H1 (cell line): ENCODE data around the gene IL12RB2. TPM values are rescaled to one million over a fixed set of nuclear protein-coding genes. Genes with fewer than 3 reads are reported as not detected.

Experiments used
- CTCF ChIA-PET: fragments of 300-600 bp; sonication (Branson Sonifier 250); formaldehyde crosslinking; loops from one replicate; lab custom pipeline; 2021; ENCODE audit not compliant: partially characterized antibody; lab: Charles Lee
- POLR2A ChIA-PET: fragments of 300-600 bp; sonication (Branson Sonifier 250); formaldehyde crosslinking; loops from one replicate; lab custom pipeline; 2021; ENCODE audit warnings: inconsistent platforms; ENCODE audit not compliant: partially characterized antibody; lab: Charles Lee
- DNase-seq, 2 experiments: peaks; one replicate each; pipeline versions ENCODE4 v3.0.0 to v3.0.0-alpha.2; 2010 to 2022; ENCODE audit warnings: low spot score in 2 of 2, low read depth in 1 of 2, mixed read lengths in 1 of 2
- FAIRE-seq: peaks from 2 replicates; lab custom pipeline; 2011; peaks lifted over from hg19 to GRCh38; lab: Jason Lieb, UNC
- H2AFZ ChIP-seq: 2 replicates; pipeline ENCODE4 v1.8.1; 2012; ENCODE audit warnings: low read length, inconsistent platforms
- H2AK5ac ChIP-seq: 2 replicates; pipeline ENCODE4 v1.6.1; 2013; ENCODE audit warnings: low read depth, low read length
- H2BK120ac ChIP-seq: replicated peaks from 2 replicates; pipeline ENCODE3; 2013; ENCODE audit warnings: low read depth, low read length, inconsistent platforms
- H2BK12ac ChIP-seq: 2 replicates; pipeline ENCODE4 v1.6.1; 2013; ENCODE audit warnings: low read depth, low read length
- H2BK15ac ChIP-seq: 2 replicates; pipeline ENCODE4 v1.6.1; 2013; ENCODE audit warnings: low read length
- H2BK20ac ChIP-seq: 2 replicates; pipeline ENCODE4 v1.6.1; 2013; ENCODE audit warnings: low read length
- H2BK5ac ChIP-seq: 2 replicates; pipeline ENCODE4 v1.6.1; 2013; ENCODE audit warnings: low read depth, low read length
- H3K14ac ChIP-seq: 2 replicates; pipeline ENCODE4 v1.6.1; 2013; ENCODE audit warnings: inconsistent platforms; ENCODE audit not compliant: insufficient read length
- H3K18ac ChIP-seq: 2 replicates; pipeline ENCODE4 v1.6.1; 2013; ENCODE audit warnings: low read length; ENCODE audit errors: extremely low read depth
- H3K23ac ChIP-seq: 2 replicates; pipeline ENCODE4 v1.6.1; 2013; ENCODE audit warnings: inconsistent platforms; ENCODE audit not compliant: insufficient read length
- H3K23me2 ChIP-seq: 2 replicates; pipeline ENCODE4 v1.6.1; 2013; ENCODE audit warnings: low read depth, low read length
- H3K27ac ChIP-seq: 2 replicates; pipeline ENCODE4 v1.6.1; 2011; ENCODE audit warnings: low read depth, low read length, inconsistent platforms
- H3K27me3 ChIP-seq, 4 experiments: replicated peaks in 1 of 4; 1 replicate in 1 of 4; 2 replicates in 3 of 4; pipeline versions ENCODE4 v1.6.1 to v1.8.1; 2011 to 2013; ENCODE audit warnings: low read length in 3 of 4, mild to moderate bottlenecking in 3 of 4, inconsistent platforms in 2 of 4, mixed read lengths in 2 of 4, moderate library complexity in 1 of 4; ENCODE audit not compliant: control insufficient read depth in 3 of 4, insufficient read depth in 3 of 4; ENCODE audit errors: extremely low read depth in 1 of 4
- H3K36me3 ChIP-seq, 4 experiments: 2 replicates each; pipeline versions ENCODE4 v1.6.1 to v1.8.1; 2011 to 2013; ENCODE audit warnings: mild to moderate bottlenecking in 4 of 4, low read length in 3 of 4, moderate library complexity in 2 of 4, control low read depth in 1 of 4, inconsistent platforms in 1 of 4; ENCODE audit not compliant: insufficient read depth in 4 of 4, control insufficient read depth in 2 of 4
- H3K4ac ChIP-seq: replicated peaks from 2 replicates; pipeline ENCODE3; 2013; ENCODE audit warnings: low read length, low read depth, mixed read lengths, inconsistent platforms; ENCODE audit not compliant: insufficient read length
- H3K4me1 ChIP-seq, 4 experiments: replicated peaks in 1 of 4; 1 replicate in 1 of 4; 2 replicates in 3 of 4; pipeline versions ENCODE4 v1.6.1 to v1.8.1; 2011 to 2013; ENCODE audit warnings: low read length in 3 of 4, inconsistent platforms in 2 of 4, mixed read lengths in 1 of 4; ENCODE audit not compliant: insufficient read depth in 4 of 4, control insufficient read depth in 3 of 4
- H3K4me2 ChIP-seq, 2 experiments: 2 replicates each; pipeline versions ENCODE4 v1.6.1 to v1.8.1; 2011 to 2013; ENCODE audit warnings: low read depth in 2 of 2, low read length in 2 of 2, control low read depth in 1 of 2, inconsistent platforms in 1 of 2, mild to moderate bottlenecking in 1 of 2; ENCODE audit not compliant: insufficient read depth in 1 of 2
- H3K4me3 ChIP-seq, 4 experiments: fragments of 200-600, 300-600 bp in 1 of 4; sonication (generic), shearing (Covaris generic), sonication (Bioruptor Twin) in 1 of 4; 2 replicates each; pipeline versions ENCODE4 v1.5.1 to v1.8.1; 2011 to 2016; ENCODE audit warnings: low read length in 4 of 4, low read depth in 3 of 4, control low read depth in 2 of 4, inconsistent platforms in 2 of 4, mild to moderate bottlenecking in 2 of 4, mixed read lengths in 1 of 4, moderate library complexity in 1 of 4; ENCODE audit not compliant: insufficient read depth in 2 of 4; ENCODE audit errors: extremely low read depth in 1 of 4
- H3K56ac ChIP-seq: replicated peaks from 2 replicates; pipeline ENCODE3; 2013; ENCODE audit warnings: low read depth, mild to moderate bottlenecking, mixed read lengths, low read length, inconsistent platforms; ENCODE audit not compliant: insufficient read length
- H3K79me1 ChIP-seq: 2 replicates; pipeline ENCODE4 v1.6.1; 2013; ENCODE audit warnings: low read depth, low read length, control low read depth
- H3K79me2 ChIP-seq, 2 experiments: 2 replicates each; pipeline versions ENCODE4 v1.6.1 to v1.8.1; 2012 to 2013; ENCODE audit warnings: low read length in 2 of 2, mild to moderate bottlenecking in 2 of 2, inconsistent platforms in 1 of 2; ENCODE audit not compliant: insufficient read depth in 2 of 2, control insufficient read depth in 1 of 2
- H3K9ac ChIP-seq, 4 experiments: replicated peaks in 1 of 4; 1 replicate in 1 of 4; 2 replicates in 3 of 4; pipeline versions ENCODE4 v1.6.1 to v1.8.1; 2011 to 2013; ENCODE audit warnings: low read depth in 3 of 4, low read length in 3 of 4, control low read depth in 2 of 4, mild to moderate bottlenecking in 2 of 4, moderate library complexity in 2 of 4, inconsistent platforms in 1 of 4; ENCODE audit errors: extremely low read depth in 1 of 4
- H3K9me3 ChIP-seq, 2 experiments: 2 replicates each; pipeline versions ENCODE4 v1.6.1 to v1.8.1; 2012 to 2013; ENCODE audit warnings: mild to moderate bottlenecking in 2 of 2, moderate library complexity in 2 of 2, control low read depth in 1 of 2, inconsistent platforms in 1 of 2, low read depth in 1 of 2, low read length in 1 of 2, mixed read lengths in 1 of 2; ENCODE audit not compliant: insufficient read depth in 2 of 2
- H4K20me1 ChIP-seq, 2 experiments: replicated peaks in 1 of 2; 2 replicates each; pipeline versions ENCODE3 to v1.8.1; 2011 to 2013; ENCODE audit warnings: inconsistent platforms in 2 of 2, low read length in 2 of 2, mild to moderate bottlenecking in 1 of 2; ENCODE audit not compliant: insufficient read depth in 2 of 2, control insufficient read depth in 1 of 2
- H4K5ac ChIP-seq: 2 replicates; pipeline ENCODE4 v1.6.1; 2013; ENCODE audit warnings: low read length, low read depth, mixed read lengths, inconsistent platforms; ENCODE audit not compliant: insufficient read length
- H4K8ac ChIP-seq: 2 replicates; pipeline ENCODE4 v1.8.0; 2013; ENCODE audit warnings: mild to moderate bottlenecking, moderate library complexity, low read length, inconsistent platforms; ENCODE audit not compliant: insufficient read depth; ENCODE audit errors: extremely low read depth
- H4K91ac ChIP-seq: replicated peaks from 2 replicates; pipeline ENCODE3; 2013; ENCODE audit warnings: low read length, mixed read lengths, inconsistent platforms; ENCODE audit not compliant: insufficient read length
- CTBP2 ChIP-seq: IDR thresholded peaks from 2 replicates; pipeline ENCODE4 v1.7.0; 2011; ENCODE audit warnings: borderline replicate concordance, mild to moderate bottlenecking, moderate library complexity, mixed read lengths, low read length; ENCODE audit not compliant: insufficient read depth, insufficient read length
- JUN ChIP-seq: IDR thresholded peaks from 2 replicates; pipeline ENCODE4 v1.6.1; 2011; ENCODE audit warnings: low read depth, mild to moderate bottlenecking, improper control_type of control experiment, low read length
- RNF2 ChIP-seq: fragments of 200-900, 300-1000 bp; sonication (generic); IDR thresholded peaks from 2 replicates; pipeline ENCODE4 v1.7.1; 2016; ENCODE audit warnings: borderline replicate concordance, low read depth, mild to moderate bottlenecking, antibody characterized with exemption, low read length; ENCODE audit not compliant: poor library complexity, severe bottlenecking; ENCODE audit errors: missing control alignments
- SP4 ChIP-seq: IDR thresholded peaks from 2 replicates; pipeline ENCODE4 v1.6.1; 2012; ENCODE audit warnings: low read length, inconsistent platforms
- polyA plus RNA-seq, 7 experiments: library from polyadenylated mRNA; depleted of rRNA in 3 of 7; stranded (reverse) in 5 of 7; unstranded in 2 of 7; fragments of >200 nt in 5 of 7; fragments of 200-250 nt in 2 of 7; gene quantifications; 1 replicate in 5 of 7; 2 replicates in 1 of 7; 4 replicates in 1 of 7; pipeline versions ENCODE4 v1.2.1 to v1.2.3, GENCODE V29; 2011 to 2013; ENCODE audit warnings: missing spikeins in 2 of 7, mixed read lengths in 2 of 7
- total RNA-seq: library from RNA; stranded (reverse); fragmentation: NEBNext Ultra II Directional; extraction: Animal tissue kit (Norgen Biotek cat#: 25700); gene quantifications from 2 replicates; pipeline ENCODE4 v1.2.1, GENCODE V29; 2021

The IL12RB2 gene
- total and polyA plus RNA-seq, 2 of the 8 experiments (the other 6 are each of a cell fraction or from before 2014, with no cell fraction given), result 1.4 TPM

- no peak overlapping the region for H2AFZ ChIP-seq
- H3K9ac ChIP-seq, result no peak overlapping the region
- no peak overlapping the region for H2BK15ac ChIP-seq
- H3K14ac ChIP-seq, result no peak overlapping the region
- H2BK120ac ChIP-seq, result no peak overlapping the region
- H2BK5ac ChIP-seq, result no peak overlapping the region
- TF ChIP-seq RNF2 (no peak), JUN (no peak), SP4 (no peak), CTBP2 (no peak)
- ChIA-PET POLR2A (interaction anchor here (0.6 to 7.5 kb wide), 4 partner anchors 8 to 150 kb away, joined by 3 to 153 read pairs (median 4); partner anchors contain the start of gene SERBP1), CTCF (interaction anchor here (0.7 to 3.8 kb wide), 5 partner anchors 58 to 80 kb away, joined by 3 to 13 read pairs (median 4); no protein-coding TSS in a partner anchor)
- H3K27me3 ChIP-seq, result no peaks in the 10 kb centered on the region
- H4K5ac ChIP-seq, result no peak overlapping the region
- H2BK20ac ChIP-seq, result no peak overlapping the region
- no peak overlapping the region for H2AK5ac ChIP-seq
- no peak overlapping the region for H3K4ac ChIP-seq
- H3K18ac ChIP-seq, result no peak overlapping the region
- peaks cover 15 to 24% of the 10 kb centered on the region in 2 experiments for H4K20me1 ChIP-seq
- no peak overlapping the region for H3K56ac ChIP-seq
- no peak overlapping the region for H3K23ac ChIP-seq
- H3K4me3 ChIP-seq, result no peak overlapping the region
- no peaks in the 10 kb centered on the region for H3K23me2 ChIP-seq
- no peak overlapping the region for H3K4me2 ChIP-seq
- H3K79me2 ChIP-seq, result peaks cover 10 to 100% of the 10 kb centered on the region in 2 experiments
- no peak for DNase-seq
- FAIRE-seq, result no peak
- H4K91ac ChIP-seq, result no peak overlapping the region
- no peaks in the 10 kb centered on the region for H3K4me1 ChIP-seq
- H2BK12ac ChIP-seq, result no peak overlapping the region
- H3K9me3 ChIP-seq, result no peaks in the 10 kb centered on the region
- H3K36me3 ChIP-seq, result peaks cover 32 to 100% (median 75%) of the 10 kb centered on the region in 4 experiments
- no peak overlapping the region for H4K8ac ChIP-seq
- H3K27ac ChIP-seq, result no peak overlapping the region
- H3K79me1 ChIP-seq, result no peaks in the 10 kb centered on the region
These were observed 113.3 kb downstream of the IL12RB2 start for GRCh38 chr1:67420835-67421492.
